Progenitor cell of endocrine pancreas (in vitro differentiated cells): ENCODE results near the gene SEMA3D. TPM values are rescaled to one million over a fixed set of nuclear protein-coding genes. Genes with fewer than 3 reads are reported as not detected.

Source experiments
- DNase-seq: peaks from one replicate; pipeline ENCODE4 v3.0.0; 2021; ENCODE audit warnings: low spot score; ENCODE audit not compliant: unreplicated experiment
- H3K27ac Mint-ChIP-seq: 2 replicates; pipeline ENCODE4 v1.8.0; 2021; ENCODE audit warnings: mild to moderate bottlenecking, moderate library complexity, mixed read lengths
- H3K27me3 Mint-ChIP-seq: 2 replicates; pipeline ENCODE4 v1.8.0; 2021; ENCODE audit warnings: mixed read lengths
- H3K36me3 Mint-ChIP-seq: 2 replicates; pipeline ENCODE4 v1.8.0; 2022; ENCODE audit warnings: mixed read lengths; ENCODE audit not compliant: insufficient read depth
- H3K4me1 Mint-ChIP-seq: 2 replicates; pipeline ENCODE4 v1.8.0; 2021; ENCODE audit warnings: low read depth, mixed read lengths
- H3K4me3 Mint-ChIP-seq: 2 replicates; pipeline ENCODE4 v1.8.0; 2021; ENCODE audit warnings: low read depth, mild to moderate bottlenecking, moderate library complexity, mixed read lengths
- H3K9me3 Mint-ChIP-seq: 2 replicates; pipeline ENCODE4 v1.8.0; 2021; ENCODE audit warnings: low read depth, mixed read lengths
- CTCF ChIP-seq: fragments of 200-600 bp; sonication (generic); IDR thresholded peaks from one replicate; pipeline ENCODE4 v1.5.0; 2021; ENCODE audit warnings: antibody characterized with exemption, mild to moderate bottlenecking; ENCODE audit not compliant: unreplicated experiment
- total RNA-seq: library from RNA; stranded (reverse); gene quantifications from 2 replicates; pipeline ENCODE4 v1.2.1, GENCODE V29; 2021

The SEMA3D gene
- total RNA-seq, 1 donor from 2014 or later, result 27.9 TPM

- Mint-ChIP-seq H3K4me3 (no peak overlapping the region), H3K27me3 (no peaks in the 10 kb centered on the region), H3K4me1 (peaks cover 9% of the 10 kb centered on the region), H3K36me3 (peaks cover 1% of the 10 kb centered on the region), H3K9me3 (no peaks in the 10 kb centered on the region), H3K27ac (no peak overlapping the region)
- DNase-seq, result peak; percentile 51
- peak; percentile 93 for TF ChIP-seq CTCF
Measured at GRCh38 chr7:85041605-85042216, 145.1 kb downstream of the SEMA3D start.

DNA sequence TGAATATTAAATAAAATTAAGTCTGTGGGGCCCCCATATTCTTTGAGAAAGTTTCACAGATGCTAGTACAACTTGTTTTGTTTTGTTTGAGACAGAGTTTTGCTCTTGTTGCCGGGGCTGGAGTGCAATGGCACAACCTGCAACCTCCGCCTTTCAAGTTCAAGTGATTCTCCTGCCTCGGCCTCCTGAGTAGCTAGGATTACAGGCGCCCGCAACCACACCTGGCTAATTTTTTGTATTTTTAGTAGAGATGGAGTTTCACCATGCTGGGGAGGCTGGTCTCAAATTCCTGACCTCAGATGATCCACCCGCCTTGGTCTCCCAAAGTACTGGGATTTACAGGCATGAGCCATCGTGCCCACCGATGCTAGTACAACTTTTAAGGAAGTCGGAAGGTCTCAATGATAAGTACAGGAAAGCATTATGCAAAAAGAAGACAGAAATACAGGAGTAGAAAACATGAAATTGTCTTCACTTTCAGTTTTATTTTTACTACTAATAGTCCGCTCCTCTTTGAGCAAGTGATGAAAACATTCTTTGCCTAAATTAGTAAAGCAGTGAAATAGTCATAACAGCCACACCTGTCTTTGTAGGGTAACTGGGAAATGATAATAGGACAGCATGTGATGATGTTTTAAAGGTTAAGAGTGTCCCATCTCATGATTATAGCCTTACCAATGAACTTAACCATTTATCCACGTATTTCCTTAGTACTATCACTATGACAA lies 147.5 kb downstream of the SEMA3D start:
- Mint-ChIP-seq H3K36me3 (peaks cover 1% of the 10 kb centered on the region), H3K27ac (no peak overlapping the region), H3K4me3 (no peak overlapping the region), H3K4me1 (peaks cover 4% of the 10 kb centered on the region), H3K27me3 (no peaks in the 10 kb centered on the region), H3K9me3 (no peaks in the 10 kb centered on the region)
- no peak for TF ChIP-seq CTCF
- no peak for DNase-seq

DNA sequence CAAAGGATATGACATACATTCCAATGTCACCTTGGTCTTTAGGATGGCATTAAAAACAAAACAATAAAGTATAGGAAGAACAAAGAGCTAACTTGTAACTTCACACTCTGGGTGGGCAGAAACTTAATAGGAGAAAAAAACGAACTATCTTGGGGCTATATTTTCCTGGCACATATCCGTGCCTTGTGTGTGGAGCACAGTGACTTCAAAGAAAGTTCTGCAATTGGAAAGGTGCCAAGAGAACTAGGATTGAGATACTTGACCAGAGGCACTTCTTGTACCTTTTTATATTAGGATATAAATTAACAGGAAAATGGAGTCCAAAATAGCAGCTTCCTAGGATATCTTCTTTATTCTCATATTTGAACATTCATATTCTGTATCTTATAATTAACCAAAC lies 148.4 kb downstream of the SEMA3D start:
- H3K4me1 Mint-ChIP-seq, result peaks cover 4% of the 10 kb centered on the region
- no peak overlapping the region for H3K4me3 Mint-ChIP-seq
- no peak for DNase-seq
- peaks cover 1% of the 10 kb centered on the region for H3K36me3 Mint-ChIP-seq
- no peak overlapping the region for H3K27ac Mint-ChIP-seq
- H3K9me3 Mint-ChIP-seq, result no peaks in the 10 kb centered on the region
- no peak for TF ChIP-seq CTCF
- no peaks in the 10 kb centered on the region for H3K27me3 Mint-ChIP-seq

DNA sequence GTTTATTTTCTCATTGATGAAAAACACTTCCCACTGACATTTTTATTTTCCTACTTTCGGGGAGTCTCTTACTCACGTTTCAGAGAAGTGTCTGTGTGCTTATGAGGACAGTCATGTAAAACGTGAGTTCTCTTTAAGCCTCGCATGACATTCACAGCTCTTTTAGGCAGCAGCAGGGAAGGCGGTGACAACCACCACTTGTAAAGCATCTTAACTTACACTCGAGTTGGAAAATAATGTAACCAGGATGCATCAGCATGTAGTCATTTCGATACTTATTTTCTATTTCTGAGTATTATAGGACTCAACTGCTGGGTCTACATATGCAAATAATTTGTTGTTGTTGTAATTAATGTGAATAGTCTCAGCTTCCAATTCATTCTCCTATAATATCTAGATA lies 153.6 kb downstream of the SEMA3D start:
- no peaks in the 10 kb centered on the region for H3K9me3 Mint-ChIP-seq
- H3K27me3 Mint-ChIP-seq, result no peaks in the 10 kb centered on the region
- TF ChIP-seq CTCF, result no peak
- no peak for DNase-seq
- H3K4me1 Mint-ChIP-seq, result peaks cover 19% of the 10 kb centered on the region
- peaks cover 7% of the 10 kb centered on the region for H3K36me3 Mint-ChIP-seq
- H3K27ac Mint-ChIP-seq, result no peak overlapping the region
- no peak overlapping the region for H3K4me3 Mint-ChIP-seq

- peaks cover 19% of the 10 kb centered on the region for H3K4me1 Mint-ChIP-seq
- peaks cover 10% of the 10 kb centered on the region for H3K36me3 Mint-ChIP-seq
- H3K27ac Mint-ChIP-seq, result peak overlapping the region; percentile 49
- no peaks in the 10 kb centered on the region for H3K27me3 Mint-ChIP-seq
- no peak for TF ChIP-seq CTCF
- no peak for DNase-seq
- no peaks in the 10 kb centered on the region for H3K9me3 Mint-ChIP-seq
- H3K4me3 Mint-ChIP-seq, result no peak overlapping the region
Measured at GRCh38 chr7:85031475-85031874, 155.4 kb downstream of the SEMA3D start.
